KBM-7 (cell line): ENCODE measurements around the gene COL12A1.
"Not testable (repeated sequence)": the region's sequence is repeated elsewhere in the genome, so short reads cannot be mapped to it uniquely, and the experiment has no call there.

ENCODE experiments used
- DNase-seq: peaks from one replicate; pipeline ENCODE4 v3.0.0-alpha.2; 2015
- in situ Hi-C: fragments of 300-500 bp; cut with MboI; formaldehyde crosslinking; loops from 2 replicates; pipeline ENCODE4 v1.14.3; 2020; ENCODE audit warnings: low sequenced_read_pairs, low pct_unique_long_range_greater_than_20kb, mixed read lengths

Gene COL12A1

DNA sequence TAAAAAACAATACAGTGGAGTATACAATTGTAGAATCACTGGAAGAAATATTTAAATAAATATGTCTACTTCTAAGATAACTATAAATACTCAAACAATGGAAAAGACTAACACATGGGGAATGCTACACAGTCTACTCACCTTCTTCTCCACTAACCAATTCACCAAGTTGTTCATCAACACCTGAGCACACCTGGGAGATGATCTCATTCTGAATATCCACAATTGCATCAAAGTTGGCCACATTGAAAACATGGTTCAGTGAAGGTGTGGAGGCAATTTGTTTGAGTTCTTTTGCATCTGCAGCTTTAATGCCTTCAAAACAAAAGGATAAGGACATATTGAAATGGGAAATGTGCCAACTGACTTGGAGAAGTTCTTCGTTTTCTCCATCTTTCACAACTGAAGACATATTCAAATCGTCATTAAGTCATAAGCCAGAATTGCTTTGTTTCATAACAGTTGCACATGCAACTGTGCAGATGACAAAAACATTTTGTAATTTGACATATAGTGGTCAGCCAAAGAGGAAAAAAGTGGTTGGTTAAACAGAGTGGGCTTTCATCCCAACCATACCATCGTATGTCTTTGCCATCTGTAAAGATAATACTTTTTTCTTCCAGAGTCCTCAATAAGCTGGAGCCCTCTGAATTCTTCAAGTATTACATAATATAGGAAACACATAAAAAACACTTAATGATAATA, 17.5 kb downstream of the COL12A1 start:
- DNase-seq: no peak
- in situ Hi-C loops: no loop called here

DNA sequence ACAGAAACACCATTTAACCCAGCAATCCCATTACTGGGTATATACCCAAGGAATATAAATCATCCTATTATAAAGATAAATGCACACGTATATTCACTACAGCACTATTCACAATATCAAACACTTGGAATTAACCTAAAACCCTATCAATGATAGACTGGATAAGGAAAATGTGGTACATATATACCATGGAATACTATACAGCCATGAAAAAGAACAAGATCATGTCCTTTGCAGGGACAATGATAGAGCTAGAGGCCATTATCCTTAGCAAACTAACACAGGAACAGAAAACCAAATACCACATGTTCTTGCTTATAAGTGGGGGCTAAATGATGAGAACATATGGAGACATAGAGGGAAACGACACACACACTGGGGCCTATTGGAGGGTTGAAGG, 19.3 kb downstream of the COL12A1 start:
- DNase-seq, in situ Hi-C loops: not testable (repeated sequence)

DNA sequence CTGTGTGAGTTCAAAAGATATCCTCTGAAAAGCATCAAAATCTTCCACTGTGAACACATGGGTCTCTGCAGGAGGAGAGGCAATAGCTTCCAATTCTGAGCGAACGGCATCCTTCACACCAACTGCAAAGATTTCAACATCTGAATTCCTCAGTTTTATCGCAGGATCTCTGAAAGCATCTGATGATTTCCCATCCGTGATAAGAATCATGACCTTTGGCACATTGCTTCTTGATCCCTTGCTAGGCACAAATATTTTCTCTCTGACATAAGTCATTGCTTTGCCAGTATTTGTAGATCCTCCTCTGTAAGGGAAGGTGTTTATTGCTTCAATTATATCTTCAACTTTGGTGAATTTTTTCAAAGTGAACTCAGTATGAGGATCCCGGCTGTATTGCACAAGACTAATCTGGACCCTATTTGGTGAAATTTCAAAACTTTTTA, 22.7 kb downstream of the COL12A1 start:
- no peak for DNase-seq
- in situ Hi-C loops: no loop called here

DNA sequence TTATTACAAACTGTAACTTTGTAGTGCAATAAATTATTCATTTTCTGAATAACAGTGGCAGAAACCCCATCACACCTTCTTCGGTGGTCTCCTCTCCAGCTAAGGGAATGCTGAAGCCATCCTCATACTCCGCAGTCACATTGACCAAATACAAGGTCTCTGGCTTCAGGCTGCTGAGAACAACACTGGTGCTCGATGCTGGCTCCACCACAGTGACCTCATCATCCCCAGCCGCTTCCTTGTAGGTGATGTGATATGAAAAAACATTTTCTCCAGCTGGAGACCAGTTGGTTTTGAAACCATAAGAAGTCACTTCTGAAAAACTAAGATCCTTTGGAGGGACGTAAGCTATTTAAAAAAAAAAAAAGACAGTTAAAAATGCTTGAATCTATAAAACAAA, 25.0 kb downstream of the COL12A1 start:
- in situ Hi-C loops: no loop called here
- no peak for DNase-seq

DNA sequence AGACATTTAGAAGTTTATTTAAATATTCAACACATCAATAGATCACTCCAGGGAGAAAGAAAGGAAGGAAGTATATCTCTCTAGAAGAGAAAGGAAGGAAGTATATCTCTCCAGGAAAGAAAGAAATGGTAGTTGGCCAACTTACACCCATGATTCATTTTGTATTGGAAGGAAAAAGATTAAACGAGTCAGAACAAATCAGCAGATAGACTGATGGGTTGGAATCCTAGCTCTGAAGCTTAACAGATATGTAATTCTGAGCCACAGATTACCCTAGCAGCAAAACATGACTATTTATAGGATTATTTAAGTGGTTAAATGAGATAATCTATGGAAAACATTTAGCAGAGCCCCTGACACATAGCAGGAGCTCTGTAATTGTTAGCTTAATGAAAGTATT, 27.1 kb downstream of the COL12A1 start:
- DNase-seq: no peak
- in situ Hi-C loops: no loop called here

DNA sequence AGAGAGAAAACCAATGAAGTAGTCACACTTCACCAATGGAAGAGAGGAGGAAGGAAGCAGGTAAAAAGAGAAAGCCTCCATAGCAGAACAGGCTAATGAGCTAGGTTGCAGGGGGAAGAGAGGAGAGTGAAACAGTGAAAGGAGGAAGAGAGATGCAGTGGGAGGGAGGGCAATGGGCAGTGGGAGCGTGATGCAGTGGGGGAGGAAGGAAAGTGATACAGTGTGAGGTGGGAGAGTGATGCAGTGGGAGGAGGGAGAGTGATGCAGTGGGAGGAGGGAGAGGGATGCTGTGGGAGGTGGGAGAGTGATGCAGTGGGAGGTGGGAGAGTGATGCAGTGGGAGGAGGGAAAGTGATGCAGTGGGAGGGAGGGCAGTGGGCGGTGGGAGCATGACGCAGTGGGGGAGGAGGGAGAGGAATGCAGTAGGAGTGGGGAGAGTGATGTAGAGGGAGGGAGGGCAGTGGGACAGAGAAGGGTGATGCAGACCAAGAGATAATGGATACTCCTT, 29.7 kb downstream of the COL12A1 start:
- DNase-seq: no peak
- in situ Hi-C loops: no loop called here

DNA sequence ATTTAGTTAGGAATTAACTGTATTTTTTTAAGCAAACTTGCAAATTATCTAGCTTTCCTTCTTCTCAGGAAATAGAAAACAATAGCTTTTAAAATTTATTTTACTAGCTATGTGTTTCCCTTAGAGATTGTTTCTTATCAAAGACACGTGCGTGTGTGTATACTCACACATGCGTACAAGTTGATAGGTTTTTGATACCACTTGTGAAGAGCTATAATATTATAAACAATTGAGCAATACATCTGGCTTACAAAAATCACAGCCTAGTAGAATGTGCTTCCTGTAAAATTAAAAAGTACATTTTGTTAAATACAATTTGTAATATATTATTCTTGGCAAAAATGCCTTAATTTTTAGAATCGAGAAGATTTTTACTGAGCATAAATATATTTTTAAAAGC, 33.9 kb downstream of the COL12A1 start:
- in situ Hi-C loops: no loop called here

DNA sequence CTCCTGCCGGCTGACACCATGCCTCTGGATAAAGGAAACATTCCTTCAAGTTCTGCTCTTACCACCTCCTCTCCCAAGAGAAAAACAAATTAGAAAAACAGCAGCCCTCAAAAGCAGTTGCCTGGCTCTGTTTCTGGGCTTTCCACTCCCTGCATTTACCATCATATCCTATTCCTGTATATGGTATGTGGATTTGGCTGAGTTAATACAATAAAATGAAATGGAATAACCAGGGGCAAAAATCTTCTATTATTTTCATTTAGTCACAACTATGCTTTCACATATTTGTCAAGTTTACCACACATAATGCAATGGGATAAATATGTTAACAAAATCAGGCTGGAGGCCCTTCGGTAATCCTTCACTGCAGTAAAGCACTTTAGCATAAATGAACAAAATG, 34.3 kb downstream of the COL12A1 start:
- no peak for DNase-seq
- in situ Hi-C loops: no loop called here

More for the DNA sequence above, 33.9 kb downstream of the COL12A1 start:
- DNase-seq: no peak

DNA sequence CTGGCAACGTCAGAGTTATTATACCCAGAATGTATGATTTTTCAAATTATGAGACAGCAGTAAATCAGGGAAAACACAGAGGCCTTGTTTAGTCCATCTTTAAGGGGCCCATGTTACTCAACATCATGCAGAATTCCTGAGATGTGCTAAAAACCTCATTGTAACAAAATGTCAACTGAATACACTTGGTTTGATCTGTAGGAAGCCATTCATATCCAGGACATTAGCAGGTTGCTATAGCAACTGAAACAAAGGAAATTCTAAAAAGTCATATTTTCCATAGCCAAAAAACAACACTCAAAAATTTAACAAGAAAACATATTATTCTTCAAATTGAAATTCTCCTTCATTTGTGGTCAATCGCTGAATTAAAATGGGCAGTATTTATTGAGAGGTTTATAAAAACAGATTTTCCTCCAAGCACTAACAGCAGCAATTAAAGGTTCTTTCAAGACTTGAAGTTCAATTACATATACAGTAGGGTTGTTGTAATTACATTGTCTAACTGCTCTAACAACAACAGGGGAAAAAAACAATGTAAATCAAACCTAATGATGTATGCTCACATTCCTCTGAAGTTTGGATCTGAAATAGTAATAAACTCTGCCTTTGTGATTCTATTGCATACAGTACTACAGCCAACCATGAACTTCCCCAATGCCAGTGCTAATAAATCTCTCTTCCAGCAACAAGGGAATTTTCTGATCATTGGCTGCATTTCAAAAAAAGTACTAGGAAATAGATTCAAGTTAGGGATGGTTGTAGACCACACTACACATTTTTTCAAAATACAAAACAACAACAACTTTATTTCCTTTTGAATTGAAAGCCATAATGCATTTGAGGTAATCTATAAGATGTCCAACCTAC, 34.9 kb downstream of the COL12A1 start:
- DNase-seq: no peak
- in situ Hi-C loops: no loop called here

DNA sequence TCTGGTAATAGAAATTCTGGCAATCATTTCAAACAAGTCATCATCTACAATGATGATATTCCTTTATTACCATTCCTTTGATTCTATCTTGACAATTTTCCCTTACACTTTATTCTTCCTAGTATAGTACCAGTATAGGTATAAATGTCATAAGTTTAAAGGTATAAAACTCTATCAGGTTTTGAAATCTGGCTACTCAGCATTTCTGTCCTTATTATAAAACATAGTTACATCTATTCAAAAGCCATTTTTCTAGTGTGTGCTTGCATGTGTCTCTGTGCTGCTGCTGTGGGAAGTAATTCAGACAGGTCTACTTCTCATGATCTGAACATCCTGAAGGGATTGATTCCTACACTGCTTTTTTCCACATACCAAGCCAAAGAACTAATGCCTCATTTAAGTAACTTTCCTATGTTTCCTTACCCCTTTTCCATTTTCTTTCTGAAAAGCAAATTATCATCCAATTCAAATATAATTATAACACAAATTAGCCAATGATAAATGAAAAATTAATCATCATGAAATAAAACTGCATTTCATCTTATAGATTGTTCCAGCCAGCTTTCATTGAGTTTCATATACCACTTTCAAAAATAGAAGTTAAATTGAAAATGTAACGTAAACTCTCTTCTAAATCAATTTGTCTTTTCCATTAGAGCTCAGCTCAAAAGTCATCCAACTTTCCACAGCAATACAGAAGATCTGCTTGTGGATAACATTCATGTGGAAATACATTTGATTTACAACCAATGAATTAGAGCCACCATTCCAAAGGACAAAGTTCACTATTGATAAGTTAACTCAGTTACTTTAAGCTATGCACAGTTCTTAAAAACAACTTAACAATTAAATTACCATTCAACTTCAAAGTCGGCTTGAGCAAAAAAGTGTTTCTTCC, 35.9 kb downstream of the COL12A1 start:
- DNase-seq: no peak
- in situ Hi-C loops: no loop called here

DNA sequence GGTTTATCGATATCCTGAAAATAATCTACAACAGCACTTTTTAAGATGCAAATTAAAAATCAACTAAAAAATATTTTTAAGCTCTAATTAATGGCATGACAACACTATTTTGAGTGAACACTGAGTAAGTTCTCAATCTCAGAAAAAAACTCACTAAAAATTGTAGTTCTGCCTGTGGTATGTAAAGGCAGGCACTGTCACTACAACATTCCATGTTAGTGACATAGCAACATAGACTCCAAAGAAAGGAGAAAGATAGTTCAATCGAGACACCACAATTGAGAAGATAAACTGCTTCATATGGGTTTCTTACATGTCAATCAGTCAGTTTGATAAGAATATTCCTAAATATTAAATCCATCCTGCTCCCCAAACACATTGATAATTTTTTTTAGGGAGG, 38.0 kb downstream of the COL12A1 start:
- in situ Hi-C loops: no loop called here
- DNase-seq: no peak

DNA sequence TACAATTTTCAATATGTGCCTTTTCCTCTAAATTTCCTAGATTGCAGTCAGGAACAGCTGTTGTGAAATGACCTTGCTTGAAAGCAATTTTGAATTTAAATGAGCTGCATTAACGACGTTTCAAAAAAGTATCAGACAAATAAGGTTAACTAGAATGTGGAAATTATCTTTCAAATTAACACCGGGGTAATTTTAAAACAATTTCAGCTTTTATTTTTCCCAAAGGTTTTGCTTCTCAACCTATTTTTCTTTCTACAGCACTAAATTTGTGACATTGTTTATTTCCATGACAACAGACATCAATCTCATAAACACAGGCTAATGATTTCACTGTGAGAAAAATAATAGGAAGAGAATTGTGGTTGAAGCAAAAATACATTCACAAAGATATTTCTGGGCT, 38.5 kb downstream of the COL12A1 start:
- in situ Hi-C loops: no loop called here
- DNase-seq: no peak

DNA sequence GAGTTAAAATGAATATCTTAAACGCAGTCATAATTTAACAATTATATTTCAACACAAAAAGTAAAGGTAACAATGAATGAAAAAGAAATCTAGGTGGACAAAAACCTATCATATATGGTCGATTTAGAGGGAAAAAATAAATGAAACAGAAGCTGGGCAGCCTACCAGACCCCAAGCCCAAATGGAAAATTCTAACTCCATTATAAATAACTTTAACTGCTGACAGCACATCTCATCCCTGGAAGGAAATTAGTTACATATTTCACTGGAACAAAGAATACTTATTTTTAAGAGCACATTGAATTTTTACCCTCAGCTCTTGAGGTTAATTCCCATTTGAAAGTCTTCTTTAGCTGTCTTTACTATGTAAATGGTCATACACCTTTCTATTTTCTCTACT, 39.1 kb downstream of the COL12A1 start:
- DNase-seq: no peak
- in situ Hi-C loops: no loop called here

DNA sequence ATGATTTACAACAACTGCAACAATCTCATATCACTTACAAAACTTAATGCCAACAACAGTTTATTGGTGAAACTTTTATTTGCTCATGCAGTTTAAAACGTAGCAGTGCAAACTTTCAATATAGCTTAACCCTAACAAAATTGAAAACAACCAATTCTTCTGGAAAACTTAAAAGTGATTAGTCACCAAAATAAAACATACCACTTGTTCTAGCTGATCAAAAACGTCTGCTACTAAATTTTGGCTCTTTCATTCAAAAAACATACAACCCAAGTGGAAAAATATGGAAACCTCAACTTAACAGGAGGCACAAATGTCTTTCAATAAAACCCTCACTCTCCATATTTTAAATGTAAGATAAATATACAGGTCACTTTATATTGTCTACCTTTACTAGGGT, 39.6 kb downstream of the COL12A1 start:
- DNase-seq: no peak
- in situ Hi-C loops: no loop called here

DNA sequence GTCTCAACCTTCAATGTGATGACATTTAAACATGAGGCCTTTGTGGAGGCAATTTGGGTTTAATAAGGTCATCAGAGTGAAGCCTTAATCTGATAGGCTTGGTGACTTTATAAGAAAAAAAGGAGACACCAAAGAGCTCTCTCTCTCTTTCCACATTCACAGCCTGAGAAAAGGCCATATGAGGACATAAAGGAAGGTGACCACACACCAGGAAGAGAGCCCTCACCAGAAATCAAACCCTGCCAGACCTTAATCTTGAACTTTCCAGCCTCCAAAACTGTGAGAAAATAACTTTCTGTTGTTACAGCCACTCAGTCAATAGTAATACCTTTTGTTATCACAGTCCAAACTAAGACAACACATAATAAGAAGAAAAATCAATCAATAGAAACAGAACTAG, 47.7 kb downstream of the COL12A1 start:
- in situ Hi-C loops: no loop called here
- no peak for DNase-seq

DNA sequence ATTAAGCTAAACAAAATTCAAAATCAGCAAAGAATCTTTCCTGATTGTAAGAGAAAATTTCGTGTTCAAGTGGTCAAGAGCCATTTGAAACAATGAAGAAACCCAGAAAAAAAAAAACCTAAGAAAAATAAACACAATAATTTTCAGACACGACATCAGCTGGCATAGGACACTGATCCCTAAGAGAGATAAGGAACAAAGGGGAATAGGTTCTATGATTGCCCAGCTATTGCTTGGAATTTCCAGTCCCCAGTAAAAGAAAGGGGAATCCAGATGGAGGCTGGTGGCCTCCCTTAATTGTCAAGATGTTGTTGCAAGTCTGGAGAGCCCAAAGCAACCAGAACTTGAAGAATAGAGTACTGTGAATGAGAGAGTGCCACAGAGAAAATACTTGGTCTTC, 48.5 kb downstream of the COL12A1 start:
- DNase-seq: no peak
- in situ Hi-C loops: no loop called here

DNA sequence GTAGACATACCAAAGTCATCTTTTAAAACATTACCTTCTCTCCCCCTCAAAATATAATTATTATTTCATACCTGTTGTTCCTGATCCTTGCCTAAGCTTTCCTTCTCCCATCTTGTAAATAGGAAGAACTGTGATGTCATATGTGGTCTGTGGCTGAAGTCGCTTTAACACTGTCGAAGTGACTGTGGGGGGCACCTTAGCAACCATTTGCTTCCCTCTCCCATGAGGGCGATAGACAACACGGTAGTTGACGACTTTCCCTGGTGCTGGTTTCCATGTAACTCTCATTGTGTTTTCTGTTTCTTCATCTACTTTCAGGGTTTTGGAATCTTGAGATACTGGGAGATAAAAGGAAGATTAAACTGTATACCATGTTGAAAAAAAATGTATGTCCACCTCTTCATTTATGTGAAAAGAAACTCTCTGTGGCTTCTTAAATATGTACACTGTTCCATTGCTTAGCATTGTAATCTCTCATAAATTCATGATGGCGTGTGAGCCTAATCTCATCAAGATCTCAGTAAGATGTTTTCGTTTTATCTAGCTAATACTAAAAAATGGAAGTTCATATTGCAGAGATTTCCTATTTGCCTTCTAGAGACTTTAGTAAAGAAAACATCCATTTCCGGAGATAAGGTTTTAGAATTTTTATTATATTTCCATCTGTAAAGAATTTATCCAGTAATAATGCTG, 49.5 kb downstream of the COL12A1 start:
- DNase-seq: no peak
- in situ Hi-C loops: no loop called here

DNA sequence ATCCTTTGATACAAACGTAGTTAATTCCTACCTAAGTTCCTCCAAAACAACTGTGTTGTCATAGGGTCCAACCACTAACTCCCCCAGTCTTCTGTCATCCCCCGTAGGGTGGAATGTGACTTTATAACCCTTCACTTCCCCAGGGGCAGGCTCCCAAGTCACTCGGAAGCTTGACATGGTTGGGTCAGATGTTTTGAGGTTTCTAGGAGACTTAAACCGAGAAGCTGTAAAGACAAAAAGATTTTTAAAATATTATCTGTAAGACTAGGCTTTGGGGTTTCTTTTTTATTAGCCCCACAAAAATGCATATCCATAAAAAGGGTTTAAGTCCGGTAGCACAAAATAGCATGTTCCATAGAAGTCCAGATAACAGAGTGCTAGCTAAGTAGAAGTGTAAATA, 50.2 kb downstream of the COL12A1 start:
- DNase-seq: no peak

DNA sequence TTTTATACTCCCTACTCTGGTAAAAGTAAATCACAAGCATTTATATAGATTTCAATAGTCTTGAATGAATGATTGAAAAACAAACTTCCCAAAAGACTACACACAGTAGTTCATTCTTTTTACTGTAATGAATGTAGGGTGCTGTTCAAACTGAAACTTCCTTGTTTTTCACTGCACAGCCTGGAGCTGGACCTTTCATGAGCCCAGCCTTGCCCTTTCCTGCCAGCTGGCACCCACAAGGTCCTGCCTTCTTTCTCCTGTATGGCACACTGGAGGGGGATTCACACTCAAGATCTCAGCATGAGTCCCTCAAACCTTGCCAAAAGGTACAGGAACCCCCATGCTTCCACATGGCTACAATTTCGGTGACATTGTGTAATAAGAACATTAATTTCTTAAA, 50.9 kb downstream of the COL12A1 start:
- in situ Hi-C loops: no loop called here
- no peak for DNase-seq

More for the DNA sequence above, 50.2 kb downstream of the COL12A1 start:
- in situ Hi-C loops: no loop called here
